ENCODE measurements around the gene EMC1. TPM values are rescaled to one million over a fixed set of nuclear protein-coding genes. Genes with fewer than 3 reads are reported as not detected.
"Not testable (repeated sequence)": the region's sequence is repeated elsewhere in the genome, so short reads cannot be mapped to it uniquely, and the experiment has no call there.

EMC1 gene
- polyA plus RNA-seq, 4 donors: 46.0 to 50.7 (median 49.1) TPM

DNA sequence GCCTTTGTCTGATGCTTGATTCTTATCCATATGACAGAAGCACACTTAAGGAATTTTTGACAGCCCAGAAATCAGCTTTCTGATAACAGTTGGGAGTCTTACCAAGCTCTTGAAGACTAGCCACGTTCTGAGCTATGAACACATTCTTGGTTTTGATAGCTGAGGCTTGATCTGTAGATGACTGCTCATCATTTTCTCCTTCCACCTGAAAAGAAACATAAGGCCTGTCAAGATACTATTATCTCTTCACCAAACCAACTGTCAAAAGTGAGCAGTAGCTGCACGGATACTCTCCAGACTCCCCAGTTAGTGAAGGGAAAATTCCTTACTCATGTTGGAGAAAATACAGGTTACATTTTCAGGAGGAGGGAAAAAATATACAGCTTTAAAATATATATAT, 53.5 kb downstream of the EMC1 start:
- DNase-seq (ENCODE audit: low read depth in 4 of 4, low spot score in 3 of 4): no peak

DNA sequence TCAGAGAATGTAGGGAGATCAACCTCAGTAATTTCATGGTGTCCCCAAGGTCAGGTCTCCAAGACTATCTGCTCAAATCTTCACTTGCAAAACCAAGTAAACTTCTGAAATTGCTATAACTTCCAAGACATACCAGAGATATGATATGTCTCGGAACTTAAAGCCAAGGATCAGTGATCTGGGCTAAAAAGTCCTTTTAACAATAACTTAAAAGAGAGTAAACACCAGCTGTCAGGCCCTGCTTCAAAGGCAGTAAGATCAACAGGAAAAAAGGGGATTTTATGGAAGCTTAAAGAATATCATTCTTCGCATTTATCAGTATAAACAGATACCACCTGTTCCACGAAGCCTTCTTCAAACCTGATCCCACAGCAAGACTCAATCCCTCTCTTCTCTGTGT, 55.0 kb downstream of the EMC1 start:
- no peak for DNase-seq (ENCODE audit: low read depth in 4 of 4, low spot score in 3 of 4)

DNA sequence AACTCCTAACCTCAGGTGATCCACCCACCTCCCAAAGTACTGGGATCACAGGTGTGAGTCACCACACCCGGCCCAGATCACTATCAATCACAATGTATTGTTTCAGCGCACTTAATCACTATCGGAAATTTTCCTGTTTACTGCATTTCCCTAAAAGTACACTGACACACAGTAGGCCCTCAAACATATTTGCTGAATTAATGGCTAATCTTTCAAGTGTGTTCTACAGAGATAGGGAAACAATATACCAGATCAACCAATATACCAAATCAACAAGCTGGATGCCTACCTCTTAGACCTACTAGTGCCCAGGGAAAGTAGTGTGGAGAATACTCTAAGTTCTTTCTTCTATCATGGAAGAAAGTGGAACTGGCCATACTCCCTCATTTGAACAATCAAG, 58.3 kb downstream of the EMC1 start:
- no peak for DNase-seq (ENCODE audit: low read depth in 4 of 4, low spot score in 3 of 4)

DNA sequence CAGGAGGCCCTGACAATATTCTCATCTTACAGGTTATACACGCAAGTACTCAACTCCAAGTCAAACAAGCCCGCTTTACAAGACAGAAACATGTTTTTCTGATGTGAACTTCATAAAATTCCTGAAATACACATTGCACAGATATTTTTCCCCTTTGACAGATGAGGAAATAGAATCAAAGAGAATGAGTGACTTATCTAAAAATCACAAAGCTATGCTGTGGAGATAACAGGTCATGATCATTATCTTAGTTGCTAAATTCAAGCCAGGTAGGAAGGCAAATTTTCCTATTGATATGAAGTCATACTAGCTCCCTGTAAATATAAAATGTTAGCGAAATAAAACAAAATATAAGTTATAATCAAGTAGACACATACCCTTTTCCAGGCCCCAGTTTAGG, 59.5 kb downstream of the EMC1 start:
- no peak for DNase-seq (ENCODE audit: low read depth in 4 of 4, low spot score in 3 of 4)

DNA sequence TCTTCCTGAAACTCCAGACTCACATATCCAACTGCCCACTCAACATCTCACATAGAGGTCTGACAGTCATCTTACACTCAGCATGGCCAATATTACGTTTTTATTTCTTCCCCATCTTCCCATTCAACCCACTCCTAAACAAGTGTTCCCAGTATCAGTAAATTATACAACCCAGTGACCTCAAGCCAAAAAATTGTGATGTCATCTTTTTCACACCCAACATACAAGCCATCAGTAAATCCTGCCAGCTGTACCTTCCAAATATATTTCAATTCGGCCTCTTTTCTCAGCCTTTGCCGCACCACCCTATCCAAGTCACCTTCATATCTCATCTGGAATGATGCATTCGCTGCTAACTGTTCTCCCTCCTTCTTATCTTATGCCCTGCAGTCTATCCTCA, 60.9 kb downstream of the EMC1 start:
- no peak for DNase-seq (ENCODE audit: low read depth in 4 of 4, low spot score in 3 of 4)

DNA sequence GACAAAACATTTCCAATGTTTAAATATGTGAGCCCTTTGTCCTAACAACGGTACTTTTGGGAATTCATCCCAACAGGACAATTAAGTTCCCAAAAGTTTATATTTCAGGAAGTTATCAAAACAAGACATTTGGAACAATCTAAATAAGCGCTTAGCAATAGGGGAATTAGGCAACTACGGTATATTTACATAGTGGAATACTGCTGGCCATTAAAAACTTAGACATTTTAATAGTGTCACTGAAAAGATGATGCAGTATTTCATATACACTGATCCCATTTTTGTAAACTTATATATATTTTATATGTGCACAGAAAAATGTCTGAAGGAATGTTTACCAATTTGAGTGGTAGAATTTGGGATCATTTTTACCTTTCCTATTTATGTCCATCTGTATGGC, 62.1 kb downstream of the EMC1 start:
- no peak for DNase-seq (ENCODE audit: low read depth in 4 of 4, low spot score in 3 of 4)

DNA sequence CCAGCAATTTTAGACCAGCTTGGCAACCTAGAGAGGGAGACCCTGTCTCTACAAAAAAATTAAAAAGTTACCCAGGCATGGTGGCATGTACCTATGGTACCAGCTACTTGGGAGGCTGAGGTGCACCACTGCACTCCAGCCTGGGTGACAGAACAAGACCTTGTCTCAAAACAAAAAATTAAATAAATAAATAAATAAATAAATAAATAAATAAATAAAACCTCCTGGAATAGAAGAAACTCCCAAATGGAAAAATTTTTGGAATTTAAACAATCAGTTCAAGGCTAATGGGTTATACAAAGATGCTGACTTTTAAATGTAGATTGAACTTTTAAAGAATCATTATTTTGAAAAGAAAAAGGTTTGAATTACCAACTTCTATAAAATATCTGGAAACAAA, 63.5 kb downstream of the EMC1 start:
- no peak for DNase-seq (ENCODE audit: low read depth in 4 of 4, low spot score in 3 of 4)

DNA sequence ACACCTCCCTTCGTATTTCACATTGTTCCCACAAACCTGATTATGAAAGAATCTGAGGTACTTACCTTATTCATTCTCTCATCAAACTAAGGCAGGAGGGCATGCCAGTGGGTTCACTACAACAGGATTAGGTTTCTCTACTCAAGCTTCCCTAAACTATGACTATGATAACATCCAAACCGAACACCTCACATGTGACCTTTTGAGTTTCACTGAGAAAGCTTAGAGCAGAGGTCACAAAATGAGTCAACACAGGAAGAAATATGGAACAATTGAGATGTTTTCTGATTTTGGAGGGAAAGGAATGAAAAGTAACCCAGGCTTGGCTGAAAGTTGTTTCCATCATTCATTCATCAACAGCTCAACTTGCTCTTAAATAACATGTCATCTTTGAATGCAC, 65.3 kb downstream of the EMC1 start:
- no peak for DNase-seq (ENCODE audit: low read depth in 4 of 4, low spot score in 3 of 4)

DNA sequence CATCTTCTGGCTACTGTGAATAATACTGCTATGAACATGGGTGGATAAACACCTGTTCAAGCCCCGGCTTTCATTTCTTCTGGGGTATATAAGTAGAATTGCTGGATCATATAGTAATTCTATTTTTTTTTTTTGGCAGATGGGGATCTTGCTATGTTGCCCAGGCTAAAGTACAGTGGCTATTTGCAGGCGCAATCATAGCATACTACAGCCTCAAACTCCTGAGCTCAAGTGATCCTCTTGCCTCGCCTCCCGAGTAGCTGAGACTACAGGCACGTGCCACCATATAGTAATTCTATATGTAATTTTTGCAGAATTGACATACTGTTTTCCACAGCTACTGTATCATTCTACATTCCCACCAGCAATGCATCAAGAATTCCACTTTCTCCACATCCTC, 69.1 kb downstream of the EMC1 start:
- DNase-seq (ENCODE audit: low read depth in 4 of 4, low spot score in 3 of 4): no peak

DNA sequence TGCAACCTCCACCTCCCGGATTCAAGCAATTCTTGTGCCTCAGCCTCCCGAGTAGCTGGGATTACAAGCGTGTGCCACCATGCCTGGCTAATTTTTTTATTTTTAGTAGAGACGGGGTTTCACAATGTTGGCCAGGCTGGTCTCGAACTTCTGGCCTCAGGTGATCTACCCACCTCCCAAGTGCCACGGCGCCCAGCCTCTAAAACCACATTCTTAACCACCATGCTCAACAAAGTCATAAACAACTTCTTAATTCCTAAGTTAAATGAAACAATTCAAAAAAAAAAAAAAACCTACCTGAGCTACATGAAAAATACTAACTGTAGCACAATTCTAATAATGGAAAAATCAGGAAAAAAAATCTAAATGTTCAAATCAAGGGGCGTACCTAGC, 71.1 kb downstream of the EMC1 start:
- not testable (repeated sequence) for DNase-seq (ENCODE audit: low read depth in 4 of 4, low spot score in 3 of 4)

DNA sequence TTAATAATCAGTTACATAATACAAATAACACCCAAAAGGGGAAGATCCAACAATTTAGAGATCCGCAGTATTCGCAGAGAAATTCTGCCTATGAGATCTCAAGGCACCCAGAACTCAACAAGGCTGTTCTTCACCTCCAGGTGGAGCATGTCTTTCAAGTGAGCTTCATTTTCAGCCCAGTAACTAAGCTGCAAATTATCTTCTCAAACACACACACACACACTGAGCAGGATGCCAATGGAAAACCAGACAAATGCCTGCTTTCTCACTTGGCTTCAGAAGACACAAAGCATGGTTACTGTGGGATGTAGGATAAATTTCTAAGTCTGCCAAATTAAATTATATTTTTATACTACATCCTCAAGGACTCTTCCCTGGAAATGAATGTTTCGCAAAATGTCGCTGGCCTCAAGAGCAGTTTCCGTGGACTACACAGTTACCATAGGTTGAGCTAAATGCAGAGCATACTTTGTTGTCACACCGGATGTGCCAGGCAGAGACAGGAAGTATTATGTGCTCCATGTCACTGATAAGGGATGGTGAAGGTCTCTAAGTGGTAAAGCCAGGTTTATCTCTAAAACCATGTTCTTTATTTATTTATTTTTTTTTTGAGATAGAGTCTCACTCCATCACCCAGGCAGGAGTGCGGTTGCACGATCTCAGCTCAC, 71.6 kb downstream of the EMC1 start:
- DNase-seq (ENCODE audit: low read depth in 4 of 4, low spot score in 3 of 4): no peak

DNA sequence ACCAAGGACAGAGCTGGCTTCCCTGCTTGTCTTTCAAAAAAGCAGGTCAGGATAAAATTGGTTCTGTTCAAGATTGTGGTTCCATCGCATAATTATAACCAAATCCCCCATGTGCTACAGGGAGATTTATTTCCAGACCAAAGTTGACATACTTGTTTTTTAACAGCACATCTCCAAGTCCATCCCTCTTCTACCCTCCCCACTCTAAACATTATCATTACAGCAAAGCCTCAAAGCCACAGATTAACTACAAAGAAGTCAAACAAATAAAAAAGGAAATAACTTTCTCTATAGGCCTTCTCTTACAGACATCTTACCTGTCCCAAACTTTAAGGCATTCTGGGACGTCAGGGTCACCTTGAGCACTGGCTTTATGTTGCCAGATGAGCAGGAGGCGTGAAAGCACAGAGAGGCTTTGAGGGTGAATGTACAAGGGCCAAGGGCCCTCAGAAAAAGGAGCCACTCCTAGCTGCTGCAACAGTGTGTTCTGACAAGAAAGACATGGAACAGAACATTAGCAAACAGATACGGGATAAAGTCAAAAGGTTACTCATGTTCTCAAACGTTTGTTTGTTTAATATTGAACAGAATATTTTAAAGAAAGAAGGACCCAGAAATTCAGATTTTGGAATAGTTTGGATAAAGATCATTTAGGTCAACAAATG, 72.5 kb downstream of the EMC1 start:
- DNase-seq (ENCODE audit: low read depth in 4 of 4, low spot score in 3 of 4): no peak

DNA sequence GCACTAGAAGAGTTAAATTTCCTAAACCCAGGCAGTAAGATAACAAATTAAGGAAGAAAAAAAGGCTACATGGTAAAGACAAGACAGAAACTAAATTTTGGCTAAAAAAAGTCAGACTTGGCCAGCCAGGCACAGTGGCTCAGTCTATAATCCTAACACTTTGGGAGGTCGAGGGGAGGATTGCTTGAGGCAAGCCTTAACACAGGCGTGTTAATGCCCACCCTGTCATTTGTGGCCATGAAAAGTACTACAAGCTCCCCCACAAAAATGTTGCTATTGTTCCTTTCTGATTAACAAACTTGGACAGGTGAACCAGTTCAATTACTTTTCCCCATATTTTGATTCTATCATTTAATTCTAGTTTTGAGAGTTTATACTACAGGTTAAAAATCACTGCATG, 73.5 kb downstream of the EMC1 start:
- DNase-seq (ENCODE audit: low read depth in 4 of 4, low spot score in 3 of 4): no peak

DNA sequence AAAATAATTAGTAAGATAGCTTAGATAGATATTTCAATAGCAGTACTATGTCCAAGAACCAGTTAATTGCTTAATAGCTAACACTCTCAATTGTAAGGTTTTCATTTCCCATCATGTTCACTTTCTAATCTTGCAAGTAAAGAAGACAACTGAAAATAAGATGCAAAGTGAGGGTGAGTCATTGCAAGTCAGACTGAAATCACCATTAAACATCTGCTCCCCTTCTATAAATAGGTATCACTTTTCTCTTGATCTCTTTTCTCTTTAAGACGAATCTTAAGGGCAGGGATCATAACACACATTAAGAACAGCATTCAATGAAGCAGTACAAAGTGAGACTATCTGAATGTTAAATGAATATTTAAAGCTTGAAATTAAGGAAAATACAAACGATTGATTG, 81.7 kb downstream of the EMC1 start:
- no peak for DNase-seq (ENCODE audit: low read depth in 4 of 4, low spot score in 3 of 4)

DNA sequence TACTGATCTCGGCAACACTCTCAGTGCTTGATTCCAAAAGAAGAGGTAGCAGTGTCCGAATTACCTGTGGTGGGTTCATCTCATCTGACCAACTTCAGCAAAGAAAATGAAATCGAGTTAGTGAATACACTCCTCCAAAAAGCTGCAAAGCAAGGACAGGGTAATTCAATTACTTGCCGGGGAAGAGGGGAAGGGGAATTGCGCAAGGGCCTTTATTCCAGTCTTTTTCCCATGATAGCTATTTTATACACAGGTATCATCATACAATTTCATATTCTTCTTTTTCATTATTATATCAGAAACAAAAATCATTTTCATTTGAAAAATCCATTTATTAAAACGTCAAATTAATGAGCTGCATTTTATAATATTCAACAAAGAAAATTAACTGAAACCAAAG, 84.2 kb downstream of the EMC1 start:
- DNase-seq (ENCODE audit: low read depth in 4 of 4, low spot score in 3 of 4): no peak

DNA sequence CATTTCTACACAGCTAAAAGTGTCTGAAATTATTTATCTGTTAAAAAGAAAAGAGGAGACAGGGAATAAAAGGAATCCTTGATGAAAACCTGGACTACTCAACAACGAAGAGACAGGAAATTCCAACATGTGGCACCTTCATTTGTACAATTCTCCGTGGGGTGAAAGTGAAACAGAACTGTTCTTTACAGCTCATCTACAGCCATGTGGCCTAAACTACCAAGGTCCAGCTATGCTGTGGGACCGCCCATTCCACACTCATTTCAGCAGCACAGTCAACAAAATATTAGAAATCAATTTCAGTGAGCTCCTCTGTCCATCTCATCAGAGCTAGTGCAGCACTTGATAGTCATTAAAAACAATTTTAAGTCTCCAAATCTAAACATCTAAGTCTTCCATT, 85.3 kb downstream of the EMC1 start:
- no peak for DNase-seq (ENCODE audit: low read depth in 4 of 4, low spot score in 3 of 4)

Other genes with a start within 250 kb of the EMC1 start
- gene UBR4, start 41.3 kb downstream of the EMC1 start, polyA plus RNA-seq (ENCODE audit: insufficient read length in 4 of 4): 100 to 1,000 TPM; 111 to 132 (median 118) TPM
- 10 to 100 TPM; 27.0 to 29.3 (median 28.2) TPM for gene MRTO4, start 281 bp upstream of the EMC1 start, polyA plus RNA-seq (ENCODE audit: insufficient read length in 4 of 4)
- 1 to 10 TPM; 1.0 to 1.3 (median 1.1) TPM for gene AKR7A3, start 37.2 kb upstream of the EMC1 start, polyA plus RNA-seq (ENCODE audit: insufficient read length in 4 of 4)
- 100 to 1,000 TPM in 1 of 4 donors, 10 to 100 TPM in 3; 80.6 to 103 (median 85.7) TPM for gene AKR7A2, start 60.6 kb upstream of the EMC1 start, polyA plus RNA-seq (ENCODE audit: insufficient read length in 4 of 4)
- gene SLC66A1, start 60.8 kb upstream of the EMC1 start, polyA plus RNA-seq (ENCODE audit: insufficient read length in 4 of 4): 10 to 100 TPM; 12.0 to 15.7 (median 12.3) TPM
- 100 to 1,000 TPM; 248 to 277 (median 264) TPM for gene CAPZB, start 234.0 kb upstream of the EMC1 start, polyA plus RNA-seq (ENCODE audit: insufficient read length in 4 of 4)

Data from right renal pelvis (tissue), 4 donors.